ENCODE data around the gene ULK4.

Gene ULK4

GRCh38 chr3:41241800-41242571 lies 719.9 kb downstream of the ULK4 start:
- DNase-seq: no peak

- DNase-seq: no peak
Observed at GRCh38 chr3:41241161-41241560, 720.7 kb downstream of the ULK4 start.

GRCh38 chr3:41239587-41239986 lies 722.3 kb downstream of the ULK4 start:
- no peak for DNase-seq

- no peak for DNase-seq
Observed at GRCh38 chr3:41237907-41238306, 724.0 kb downstream of the ULK4 start.

- DNase-seq: no peak
Observed at GRCh38 chr3:41236228-41236627, 725.7 kb downstream of the ULK4 start.

- DNase-seq: no peak
Observed at GRCh38 chr3:41234823-41235721, 726.8 kb downstream of the ULK4 start.

- DNase-seq: no peak
Observed at GRCh38 chr3:41224120-41224806, 737.6 kb downstream of the ULK4 start.

- DNase-seq: no peak
Observed at GRCh38 chr3:41223691-41224090, 738.2 kb downstream of the ULK4 start.

- DNase-seq: no peak
Observed at GRCh38 chr3:41223078-41223477, 738.8 kb downstream of the ULK4 start.

- DNase-seq: no peak
Observed at GRCh38 chr3:41222501-41222900, 739.4 kb downstream of the ULK4 start.

GRCh38 chr3:41222012-41222411 lies 739.9 kb downstream of the ULK4 start:
- DNase-seq: no peak

- no peak for DNase-seq
Observed at GRCh38 chr3:41220906-41221677, 740.8 kb downstream of the ULK4 start.

GRCh38 chr3:41219424-41219823 lies 742.5 kb downstream of the ULK4 start:
- no peak for DNase-seq

GRCh38 chr3:41216993-41217392 lies 744.9 kb downstream of the ULK4 start:
- no peak for DNase-seq

- no peak for DNase-seq
Observed at GRCh38 chr3:41216422-41216821, 745.5 kb downstream of the ULK4 start.

- DNase-seq: no peak
Observed at GRCh38 chr3:41213588-41213987, 748.3 kb downstream of the ULK4 start.

GRCh38 chr3:41212088-41212487 lies 749.8 kb downstream of the ULK4 start:
- DNase-seq: no peak

- no peak for DNase-seq
Observed at GRCh38 chr3:41210966-41211365, 750.9 kb downstream of the ULK4 start.

GRCh38 chr3:41209646-41210045 lies 752.3 kb downstream of the ULK4 start:
- no peak for DNase-seq

GRCh38 chr3:41208507-41209220 lies 753.2 kb downstream of the ULK4 start:
- peak; percentile 58 for DNase-seq

GRCh38 chr3:41207355-41207754 lies 754.5 kb downstream of the ULK4 start:
- no peak for DNase-seq

- no peak for DNase-seq
Observed at GRCh38 chr3:41205591-41205990, 756.3 kb downstream of the ULK4 start.
